Islet of Langerhans (tissue), 1 donor: ENCODE data around the gene ZNF512B.
"Not testable (repeated sequence)": the region's sequence is repeated elsewhere in the genome, so short reads cannot be mapped to it uniquely, and the experiment has no call there.

Experiments
- FAIRE-seq: peaks from one replicate; lab custom pipeline; 2011; peaks lifted over from hg19 to GRCh38; lab: Jason Lieb, UNC

ZNF512B gene, protein sequence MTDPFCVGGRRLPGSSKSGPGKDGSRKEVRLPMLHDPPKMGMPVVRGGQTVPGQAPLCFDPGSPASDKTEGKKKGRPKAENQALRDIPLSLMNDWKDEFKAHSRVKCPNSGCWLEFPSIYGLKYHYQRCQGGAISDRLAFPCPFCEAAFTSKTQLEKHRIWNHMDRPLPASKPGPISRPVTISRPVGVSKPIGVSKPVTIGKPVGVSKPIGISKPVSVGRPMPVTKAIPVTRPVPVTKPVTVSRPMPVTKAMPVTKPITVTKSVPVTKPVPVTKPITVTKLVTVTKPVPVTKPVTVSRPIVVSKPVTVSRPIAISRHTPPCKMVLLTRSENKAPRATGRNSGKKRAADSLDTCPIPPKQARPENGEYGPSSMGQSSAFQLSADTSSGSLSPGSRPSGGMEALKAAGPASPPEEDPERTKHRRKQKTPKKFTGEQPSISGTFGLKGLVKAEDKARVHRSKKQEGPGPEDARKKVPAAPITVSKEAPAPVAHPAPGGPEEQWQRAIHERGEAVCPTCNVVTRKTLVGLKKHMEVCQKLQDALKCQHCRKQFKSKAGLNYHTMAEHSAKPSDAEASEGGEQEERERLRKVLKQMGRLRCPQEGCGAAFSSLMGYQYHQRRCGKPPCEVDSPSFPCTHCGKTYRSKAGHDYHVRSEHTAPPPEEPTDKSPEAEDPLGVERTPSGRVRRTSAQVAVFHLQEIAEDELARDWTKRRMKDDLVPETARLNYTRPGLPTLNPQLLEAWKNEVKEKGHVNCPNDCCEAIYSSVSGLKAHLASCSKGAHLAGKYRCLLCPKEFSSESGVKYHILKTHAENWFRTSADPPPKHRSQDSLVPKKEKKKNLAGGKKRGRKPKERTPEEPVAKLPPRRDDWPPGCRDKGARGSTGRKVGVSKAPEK

DNA sequence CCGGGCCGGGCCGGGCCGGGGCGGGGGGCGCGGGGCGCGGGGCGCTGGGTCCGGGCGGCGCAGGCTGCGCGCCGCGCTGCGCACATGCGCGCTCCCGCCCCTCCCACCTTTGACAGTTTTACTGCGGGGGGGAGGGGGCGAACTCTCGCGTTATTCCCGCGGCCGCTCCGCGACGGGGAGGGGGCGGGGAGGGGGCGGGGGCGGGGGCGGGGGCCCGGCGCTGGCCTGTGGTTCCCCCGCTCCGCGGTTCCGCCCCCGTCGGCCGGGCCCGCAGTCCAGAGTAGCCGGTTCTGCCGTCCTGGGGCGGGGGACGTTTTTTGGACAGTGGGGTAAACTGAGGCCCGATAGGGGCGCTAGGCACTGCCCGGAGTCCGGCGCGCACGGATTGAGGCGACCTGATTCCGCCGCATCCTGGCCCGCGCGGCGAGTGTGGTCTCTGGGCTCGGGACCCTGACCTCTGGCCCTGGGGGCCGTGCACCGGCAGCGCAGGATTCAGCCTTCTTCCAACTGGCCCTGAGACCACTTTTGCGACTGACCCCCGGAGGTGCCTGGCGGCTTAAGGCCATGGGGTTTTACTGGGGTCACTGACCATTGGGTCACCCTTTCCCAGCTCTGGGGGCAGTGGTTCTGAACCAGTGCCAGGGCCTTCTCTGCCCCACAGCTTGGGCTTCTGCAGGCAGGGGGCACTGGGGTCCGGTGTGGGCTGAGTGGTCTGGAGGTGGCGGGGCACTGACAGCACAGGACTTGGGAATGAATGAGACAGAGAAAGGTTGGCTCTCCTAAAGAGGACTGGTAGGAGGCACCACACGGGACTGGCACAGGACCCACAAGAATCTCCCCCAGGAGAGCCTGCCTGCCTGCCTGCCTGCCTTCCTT, at the start of gene ZNF512B:
TSS of gene ZNF512B (minus strand) at position 93 of the 876 bp plus-strand sequence. CDS start 1,980 bp downstream, outside the sequence.
- FAIRE-seq, result no peak

DNA sequence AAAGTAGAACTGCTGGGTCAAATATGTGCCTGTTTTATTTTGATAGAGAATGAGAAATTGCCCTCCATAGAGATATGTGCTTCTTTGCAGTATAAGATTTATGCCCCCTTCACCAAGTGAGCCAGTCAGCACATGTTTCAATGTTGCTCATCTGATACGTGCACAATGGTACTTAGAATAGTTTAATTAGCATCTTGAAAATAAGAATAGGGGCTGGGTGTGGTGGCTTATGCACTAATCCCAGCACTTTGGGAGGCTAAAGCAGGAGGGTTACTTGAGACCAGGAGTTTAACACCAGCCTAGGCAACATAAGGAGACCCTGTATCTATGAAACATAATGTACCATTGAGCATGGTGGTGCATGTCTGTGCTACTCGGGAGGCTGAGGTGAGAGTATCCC, 45.9 kb upstream of the ZNF512B start:
- no peak for FAIRE-seq

- not testable (repeated sequence) for FAIRE-seq
Measured at GRCh38 chr20:64012385-64013154, 42.8 kb upstream of the ZNF512B start.

DNA sequence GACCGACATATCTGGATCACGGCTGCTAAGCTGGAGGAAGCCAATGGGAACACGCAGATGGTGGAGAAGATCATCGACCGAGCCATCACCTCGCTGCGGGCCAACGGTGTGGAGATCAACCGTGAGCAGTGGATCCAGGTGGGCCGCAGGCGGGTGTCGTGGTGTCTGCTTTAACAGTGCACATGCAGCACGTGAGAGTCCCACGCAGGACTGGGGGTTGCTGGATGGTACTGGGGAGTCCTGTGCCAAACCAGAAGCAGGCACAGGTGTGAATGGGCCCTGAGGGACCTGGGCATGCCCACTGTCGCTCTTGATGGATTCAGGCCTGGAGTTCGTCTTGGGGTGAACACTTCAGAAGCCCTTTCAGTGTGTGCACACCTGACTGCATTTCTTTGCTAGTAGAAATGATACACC, 41.6 kb upstream of the ZNF512B start:
- FAIRE-seq, result no peak

- FAIRE-seq, result no peak
Measured at GRCh38 chr20:64010711-64011237, 41.0 kb upstream of the ZNF512B start.

DNA sequence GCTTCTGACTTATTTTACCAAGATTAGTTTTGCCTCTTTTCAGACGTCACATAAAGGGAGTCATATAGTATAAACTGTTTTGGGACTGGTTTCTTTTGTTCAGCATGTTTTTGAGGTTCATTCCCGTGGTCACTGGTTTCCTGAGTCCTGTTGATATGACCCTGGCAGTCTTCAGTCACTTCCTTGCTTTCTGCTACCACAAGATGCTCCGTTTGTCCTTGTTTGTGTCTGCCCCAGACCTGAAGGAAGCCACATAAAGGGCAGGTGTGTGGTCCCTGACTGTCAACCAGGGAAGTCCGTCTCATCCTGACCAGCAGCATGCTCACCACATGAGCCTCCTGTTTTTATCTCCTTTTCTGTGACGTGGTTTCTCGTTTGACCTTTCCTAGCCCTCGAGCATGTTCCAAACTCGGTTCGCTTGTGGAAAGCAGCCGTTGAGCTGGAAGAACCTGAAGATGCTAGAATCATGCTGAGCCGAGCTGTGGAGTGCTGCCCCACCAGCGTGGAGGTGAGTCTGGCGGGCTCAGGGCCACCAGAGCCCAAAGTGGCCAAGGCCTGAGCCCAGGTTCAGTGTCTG, 40.2 kb upstream of the ZNF512B start:
- FAIRE-seq, result no peak

DNA sequence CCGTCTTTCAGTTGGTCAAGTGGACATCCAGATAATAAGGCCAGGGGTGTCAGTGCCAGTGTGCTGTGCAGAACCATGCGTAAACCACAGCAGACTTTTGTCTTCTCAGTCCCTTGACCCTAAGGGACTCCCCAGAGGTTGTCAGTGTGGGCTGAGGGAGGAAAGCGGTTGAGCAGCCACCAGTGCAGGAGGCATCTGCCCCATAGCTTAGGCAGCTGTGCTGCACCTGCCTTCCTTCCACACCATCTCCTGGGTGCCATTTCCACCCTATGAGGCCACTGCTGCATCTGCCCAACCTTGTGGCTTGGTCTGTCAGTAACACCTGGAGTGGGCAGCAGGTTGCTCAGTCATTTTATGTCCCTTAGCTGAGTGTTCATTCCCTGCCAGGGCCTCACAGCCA, 37.2 kb upstream of the ZNF512B start:
- no peak for FAIRE-seq

DNA sequence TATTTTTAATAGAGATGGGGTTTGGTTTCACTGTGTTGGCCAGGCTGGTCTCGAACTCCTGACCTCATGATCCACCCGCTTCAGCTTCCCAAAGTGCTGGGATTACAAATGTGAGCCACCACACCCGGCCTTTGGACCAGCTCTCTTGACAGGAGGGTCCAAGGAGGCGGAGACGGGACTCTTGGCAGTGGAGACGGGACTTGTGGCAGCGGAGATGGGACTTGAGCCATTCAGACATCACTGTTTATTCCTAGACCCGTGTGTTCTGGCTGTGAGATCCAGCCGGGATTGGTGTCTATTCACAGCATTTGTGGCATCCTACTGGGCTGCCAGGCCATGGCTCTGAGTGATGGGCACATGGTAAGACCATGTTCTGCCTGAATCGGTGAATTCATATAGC, 36.8 kb upstream of the ZNF512B start:
- FAIRE-seq, result no peak

GRCh38 chr20:64005394-64005793, 35.7 kb upstream of the ZNF512B start:
- no peak for FAIRE-seq

GRCh38 chr20:64003960-64004725, 34.4 kb upstream of the ZNF512B start:
- FAIRE-seq, result no peak

GRCh38 chr20:64001607-64002011, 31.9 kb upstream of the ZNF512B start:
- FAIRE-seq, result peak; percentile 90

GRCh38 chr20:64000906-64001305, 31.2 kb upstream of the ZNF512B start:
- FAIRE-seq, result no peak

- no peak for FAIRE-seq
Measured at GRCh38 chr20:63982937-63983336, 13.2 kb upstream of the ZNF512B start.

GRCh38 chr20:63980806-63981728, 11.3 kb upstream of the ZNF512B start, which contains the start of gene PRPF6:
Gene PRPF6, plus strand, starts transcription at chr20:63981132. Its CDS starts 114 bp downstream, at chr20:63981246.
- FAIRE-seq, result no peak

DNA sequence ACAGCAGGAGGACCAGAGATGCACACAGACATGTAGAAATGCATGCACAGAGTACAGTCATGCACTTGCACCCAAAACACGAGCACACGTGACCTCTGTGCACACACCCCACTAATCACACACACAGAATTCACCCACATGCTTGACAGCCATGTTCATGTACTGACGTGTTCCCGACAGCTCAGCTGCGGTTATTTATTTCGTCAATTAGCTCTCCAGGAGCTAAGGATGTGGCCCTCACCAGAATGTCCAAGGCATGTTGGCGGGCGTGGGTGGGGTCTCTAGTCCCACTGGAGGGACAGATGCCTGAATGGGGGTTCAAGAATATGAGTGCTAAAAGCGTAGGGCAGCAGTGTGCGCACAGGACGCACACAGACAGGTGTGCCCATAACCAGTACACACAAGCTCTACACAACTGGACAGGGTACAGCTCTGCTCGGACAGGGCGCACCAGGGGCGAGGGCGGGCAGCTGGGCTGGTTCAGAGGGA, 10.6 kb upstream of the ZNF512B start:
- FAIRE-seq, result no peak

- no peak for FAIRE-seq
Measured at GRCh38 chr20:63979557-63980316, 10.0 kb upstream of the ZNF512B start, which contains the start of gene SAMD10. Gene SAMD10, minus strand, starts transcription at chr20:63979642. Its CDS starts 175 bp downstream, at chr20:63979467.

DNA sequence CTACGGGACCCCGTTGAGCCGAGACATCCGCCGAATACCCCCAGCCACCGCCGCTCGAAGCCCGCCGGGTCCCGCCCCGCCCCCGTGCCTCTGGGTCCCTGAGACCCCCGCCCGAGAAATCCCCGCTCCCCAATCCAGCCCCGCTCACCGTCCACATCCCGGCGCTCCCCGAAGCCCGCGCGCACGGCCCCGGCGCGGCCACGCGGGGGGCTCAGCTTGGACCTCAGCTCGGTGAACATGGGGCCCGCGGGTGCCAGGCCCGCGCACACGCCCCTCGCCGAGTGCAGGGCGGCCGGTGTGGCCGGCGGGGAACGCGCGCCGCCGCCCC, 9.5 kb upstream of the ZNF512B start:
- no peak for FAIRE-seq
